Nasal cavity respiratory epithelium epithelial cell of viscerocranial mucosa (primary cell): ENCODE results near the gene TBATA. TPM values are rescaled to one million over a fixed set of nuclear protein-coding genes. Genes with fewer than 3 reads are reported as not detected.

Experiments
- total RNA-seq: library from RNA; depleted of rRNA; stranded (reverse); fragments of >200 nt; gene quantifications from 2 replicates; pipeline ENCODE4 v1.2.3, GENCODE V29; 2014

The TBATA gene
- not detected in 2 replicates for total RNA-seq

GRCh38 chr10:70785190-70785589, at the start of gene TBATA:
TSS of gene TBATA (minus strand) at chr10:70785377. CDS start at chr10:70783379, 1,998 bp downstream.

GRCh38 chr10:70815504-70816219, 30.5 kb upstream of the TBATA start, which contains the start of gene SGPL1:
TSS of gene SGPL1 (plus strand) at chr10:70815948. CDS start at chr10:70816854, 906 bp downstream.

Other genes with a start within 250 kb of the TBATA start
- gene PRF1, start 182.6 kb downstream of the TBATA start, total RNA-seq = not detected in 2 replicates
- 0.14 and 0.68 TPM in 2 replicates for gene ADAMTS14, start 112.9 kb downstream of the TBATA start, total RNA-seq
- 129 and 145 TPM in 2 replicates for gene SGPL1, start 30.6 kb upstream of the TBATA start, total RNA-seq
- gene PCBD1, start 103.2 kb upstream of the TBATA start, total RNA-seq = 24.3 and 51.0 TPM in 2 replicates